IMR-90 (cell line): ENCODE results near the gene SLC2A13. TPM values are rescaled to one million over a fixed set of nuclear protein-coding genes. Genes with fewer than 3 reads are reported as not detected.

ENCODE experiments used
- ATAC-seq: fragments of 200-7000 bp; cut with Tn5 transposase; 2 replicates; pipeline ENCODE4 v1.9.1; 2020; ENCODE audit warnings: low read depth, mild to moderate bottlenecking, moderate library complexity
- BruUV-seq: library from RNA; stranded (reverse); fragments of 400-500 nt; replicated peaks from 2 replicates; lab custom pipeline; 2021; lab: Mats Ljungman, UMichigan
- CTCF ChIA-PET: fragments of 300-600 bp; formaldehyde crosslinking; extraction: SDS; loops from one replicate; lab custom pipeline; 2021; ENCODE audit warnings: antibody characterized with exemption; lab: Yijun Ruan, JAX
- POLR2A ChIA-PET: fragments of 300-600 bp; sonication (Branson Sonifier 250); formaldehyde crosslinking; loops from one replicate; lab custom pipeline; 2022; ENCODE audit warnings: antibody characterized with exemption; ENCODE audit not compliant: unreplicated experiment; lab: Charles Lee
- DNase-seq: peaks from one replicate; pipeline ENCODE4 v3.0.0; 2013
- H2AFZ ChIP-seq: replicated peaks from 2 replicates; pipeline ENCODE3; 2013; ENCODE audit warnings: low read length, mild to moderate bottlenecking; ENCODE audit not compliant: poor library complexity
- H2AK5ac ChIP-seq: 2 replicates; pipeline ENCODE4 v1.6.1; 2013; ENCODE audit warnings: low read depth, low read length, inconsistent platforms
- H2AK9ac ChIP-seq: replicated peaks from 2 replicates; pipeline ENCODE3; 2013; ENCODE audit warnings: mild to moderate bottlenecking, low read depth, low read length, moderate library complexity; ENCODE audit not compliant: poor library complexity
- H2BK120ac ChIP-seq: 2 replicates; pipeline ENCODE4 v1.6.1; 2013; ENCODE audit warnings: low read depth, low read length, inconsistent platforms
- H2BK15ac ChIP-seq: 3 replicates; pipeline ENCODE4 v1.6.1; 2013; ENCODE audit warnings: low read depth, low read length, inconsistent platforms
- H2BK20ac ChIP-seq: 2 replicates; pipeline ENCODE4 v1.6.1; 2013; ENCODE audit warnings: low read depth, mild to moderate bottlenecking, inconsistent platforms, low read length, moderate library complexity
- H2BK5ac ChIP-seq: 2 replicates; pipeline ENCODE4 v1.6.1; 2013; ENCODE audit warnings: mild to moderate bottlenecking, low read depth, low read length, inconsistent platforms; ENCODE audit not compliant: poor library complexity, severe bottlenecking
- H3K14ac ChIP-seq: replicated peaks from 2 replicates; pipeline ENCODE4 v1.6.1; 2013; ENCODE audit warnings: low read depth, low read length, inconsistent platforms
- H3K18ac ChIP-seq: 2 replicates; pipeline ENCODE4 v1.6.1; 2013; ENCODE audit warnings: low read depth, low read length, control low read depth
- H3K23ac ChIP-seq: 2 replicates; pipeline ENCODE4 v1.6.1; 2013; ENCODE audit warnings: low read depth, low read length, inconsistent platforms
- H3K27ac ChIP-seq: 2 replicates; pipeline ENCODE4 v1.5.1; 2013; ENCODE audit warnings: mild to moderate bottlenecking, control low read depth, low read length; ENCODE audit not compliant: insufficient read depth
- H3K27me3 ChIP-seq: 2 replicates; pipeline ENCODE4 v1.6.1; 2013; ENCODE audit warnings: low read length; ENCODE audit not compliant: control insufficient read depth, insufficient read depth
- H3K36me3 ChIP-seq: 2 replicates; pipeline ENCODE4 v1.6.1; 2013; ENCODE audit warnings: low read length, mixed read lengths; ENCODE audit not compliant: control insufficient read depth, insufficient read depth
- H3K4ac ChIP-seq: 2 replicates; pipeline ENCODE4 v1.6.1; 2013; ENCODE audit warnings: low read depth, low read length, inconsistent platforms
- H3K4me1 ChIP-seq: 2 replicates; pipeline ENCODE4 v1.6.1; 2013; ENCODE audit warnings: low read length, mixed read lengths; ENCODE audit not compliant: control insufficient read depth, insufficient read depth
- H3K4me2 ChIP-seq: 2 replicates; pipeline ENCODE4 v1.6.1; 2013; ENCODE audit warnings: low read depth, mild to moderate bottlenecking, control low read depth, low read length, moderate library complexity
- H3K4me3 ChIP-seq: 2 replicates; pipeline ENCODE4 v1.5.1; 2013; ENCODE audit warnings: low read depth, mild to moderate bottlenecking, control low read depth, low read length, moderate library complexity; ENCODE audit not compliant: insufficient read depth
- H3K56ac ChIP-seq: 2 replicates; pipeline ENCODE4 v1.6.1; 2013; ENCODE audit warnings: low read length, inconsistent platforms; ENCODE audit not compliant: insufficient read depth; ENCODE audit errors: extremely low read depth
- H3K79me1 ChIP-seq, 2 experiments: 2 replicates each; pipeline ENCODE4 v1.6.1; 2013; ENCODE audit warnings: low read length in 2 of 2, inconsistent platforms in 1 of 2, low read depth in 1 of 2
- H3K9ac ChIP-seq: 2 replicates; pipeline ENCODE4 v1.6.1; 2013; ENCODE audit warnings: low read depth, low read length, control low read depth
- H3K9me1 ChIP-seq: 2 replicates; pipeline ENCODE4 v1.6.1; 2013; ENCODE audit warnings: low read length, inconsistent platforms; ENCODE audit not compliant: insufficient read depth
- H3K9me3 ChIP-seq: 2 replicates; pipeline ENCODE4 v1.6.1; 2013; ENCODE audit warnings: low read length; ENCODE audit not compliant: control insufficient read depth, insufficient read depth
- H4K20me1 ChIP-seq: 2 replicates; pipeline ENCODE4 v1.6.1; 2013; ENCODE audit warnings: low read length, inconsistent platforms; ENCODE audit not compliant: insufficient read depth
- H4K5ac ChIP-seq: 2 replicates; pipeline ENCODE4 v1.6.1; 2013; ENCODE audit warnings: mild to moderate bottlenecking, low read depth, low read length, control low read depth
- H4K8ac ChIP-seq, 2 experiments: 2 replicates each; pipeline ENCODE4 v1.6.1; 2013; ENCODE audit warnings: low read depth in 2 of 2, low read length in 2 of 2, control low read depth in 1 of 2, inconsistent platforms in 1 of 2
- H4K91ac ChIP-seq: 2 replicates; pipeline ENCODE4 v1.6.1; 2013; ENCODE audit warnings: low read depth, low read length, inconsistent platforms; ENCODE audit not compliant: insufficient read depth
- MAFK ChIP-seq: IDR thresholded peaks from 2 replicates; pipeline ENCODE4 v1.6.1; 2012; ENCODE audit warnings: low read depth, low read length, improper control_type of control experiment
- USF2 ChIP-seq: fragments of 150-350 bp; IDR thresholded peaks from 2 replicates; pipeline ENCODE4 v1.6.1; 2017; ENCODE audit warnings: mild to moderate bottlenecking, antibody characterized with exemption, low read length, low read depth
- WGBS, 2 experiments: methylation state at CpG; one replicate each; pipeline versions ENCODE4 v1.1.5 to v1.1.7; 2013; ENCODE audit warnings: missing lambda C conversion rate in 2 of 2; ENCODE audit not compliant: insufficient read length in 1 of 2; ENCODE audit errors: extremely low coverage in 2 of 2; 5-methylcytosine and 5-hydroxymethylcytosine counted together
- dilution Hi-C: fragments of 300-500 bp; cut with HindIII; formaldehyde crosslinking; loops from one replicate; pipeline ENCODE4 v1.14.3; 2018; ENCODE audit warnings: low sequenced_read_pairs; ENCODE audit not compliant: unreplicated experiment
- in situ Hi-C: fragments of 300-500 bp; cut with MboI; formaldehyde crosslinking; loops from 3 replicates; pipeline ENCODE4 v1.14.3; 2019; ENCODE audit warnings: low sequenced_read_pairs, inconsistent platforms, mixed read lengths
- intact Hi-C: fragments of 100-400 bp; cut with micrococcal nuclease; formaldehyde crosslinking; loops from 2 replicates; pipeline ENCODE4 v1.10.0; 2022
- polyA plus RNA-seq, 3 experiments: library from polyadenylated mRNA; depleted of rRNA; stranded (reverse); fragments of >200 nt; gene quantifications; 2 replicates each; pipeline ENCODE4 v1.2.3, GENCODE V29; 2012; ENCODE audit warnings: low replicate concordance in 1 of 3
- total RNA-seq: library from RNA; depleted of rRNA; stranded (reverse); fragments of >200 nt; gene quantifications from 2 replicates; pipeline ENCODE4 v1.2.3, GENCODE V29; 2012

Gene SLC2A13
- total and polyA plus RNA-seq, 2 of the 4 experiments (the other 2 are of a cell fraction) = 1.5 to 3.9 TPM

- intact Hi-C loops (no loop called here), dilution Hi-C loops (no loop called here), in situ Hi-C loops (no loop called here)
- Histone ChIP-seq H3K4me1 (no peaks in the 10 kb centered on the region), H3K4me2 (no peak overlapping the region), H3K36me3 (no peaks in the 10 kb centered on the region), H3K9ac (no peak overlapping the region), H4K20me1 (no peaks in the 10 kb centered on the region), H3K9me3 (no peaks in the 10 kb centered on the region; the same call in 1 of the 2 replicates), H4K8ac (no peak overlapping the region), H2AFZ (no peak overlapping the region), H2AK5ac (no peak overlapping the region), H3K9me1 (no peaks in the 10 kb centered on the region), H4K5ac (no peak overlapping the region), H3K4ac (no peak overlapping the region), H3K23ac (no peak overlapping the region), H3K4me3 (no peak overlapping the region), H4K91ac (no peak overlapping the region), H3K27me3 (no peaks in the 10 kb centered on the region), H2BK15ac (no peak overlapping the region), H2BK20ac (no peak overlapping the region), H3K56ac (no peak overlapping the region), H3K79me1 (no peaks in the 10 kb centered on the region), H3K18ac (no peak overlapping the region), H2BK120ac (no peak overlapping the region), H3K14ac (no peak overlapping the region), H2BK5ac (no peak overlapping the region), H3K27ac (no peak overlapping the region), H2AK9ac (no peak overlapping the region)
- ChIA-PET POLR2A (no interaction called here), CTCF (no interaction called here)
- no TSS peak for BruUV-seq
- no CpG with 5 or more reads among the region's 1 CpG for WGBS, 2 experiments
- ATAC-seq (no peak), DNase-seq (no peak)
- no peak for TF ChIP-seq MAFK
- TF ChIP-seq USF2 = no peak
Measured at GRCh38 chr12:39743655-39744054, 362.2 kb downstream of the SLC2A13 start.
